CMK (cell line): Measurements from ENCODE around the gene RAB11FIP2.

Source experiments
- DNase-seq: peaks from one replicate; pipeline ENCODE4 v3.0.0-alpha.2; 2010; ENCODE audit warnings: low read depth

The RAB11FIP2 gene

DNA sequence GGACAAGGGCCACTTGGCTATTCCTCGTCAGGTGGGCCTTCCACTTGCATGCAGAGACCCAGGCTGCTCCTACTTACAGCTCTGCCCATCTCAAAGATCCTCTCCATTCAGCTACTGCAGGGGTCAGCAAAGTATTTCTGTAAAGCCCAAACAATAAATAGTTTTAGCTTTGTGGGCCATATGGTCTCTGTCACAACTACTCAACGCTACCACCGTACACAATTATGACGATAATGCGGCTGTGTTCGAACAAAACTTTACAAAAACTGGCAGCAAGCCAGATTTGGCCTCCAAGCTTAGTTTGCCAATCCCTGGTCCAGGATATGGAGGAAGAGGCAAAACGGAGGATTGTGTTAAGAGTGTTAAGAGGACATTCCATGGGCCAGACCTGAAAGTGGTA, 12.8 kb downstream of the RAB11FIP2 start:
- DNase-seq: no peak

- no peak for DNase-seq
Observed at GRCh38 chr10:118032564-118032963, 14.2 kb downstream of the RAB11FIP2 start.

GRCh38 chr10:118031351-118032075, 15.2 kb downstream of the RAB11FIP2 start:
- no peak for DNase-seq

DNA sequence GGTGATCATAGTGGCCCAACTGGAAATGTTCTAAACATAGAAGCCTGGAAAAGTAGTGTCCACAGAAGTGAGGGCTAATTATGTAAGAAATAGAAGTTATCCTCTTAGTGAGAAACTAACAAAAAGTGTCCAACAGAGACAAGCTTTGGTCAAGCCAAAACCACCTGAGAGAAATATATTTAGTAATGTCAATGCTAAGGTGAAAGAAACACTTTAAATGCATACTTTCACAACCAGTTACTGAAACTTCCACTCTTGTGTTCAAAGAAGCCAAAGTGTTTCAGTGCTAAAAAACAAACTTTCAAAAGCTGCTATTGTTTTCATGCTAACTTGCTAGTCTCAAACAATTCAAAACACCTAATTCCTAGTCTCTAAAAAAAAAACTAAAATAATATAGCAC, 18.1 kb downstream of the RAB11FIP2 start:
- no peak for DNase-seq

- DNase-seq: no peak
Observed at GRCh38 chr10:118027397-118027796, 19.3 kb downstream of the RAB11FIP2 start.

GRCh38 chr10:118026936-118027335, 19.8 kb downstream of the RAB11FIP2 start:
- no peak for DNase-seq

- DNase-seq: no peak
Observed at GRCh38 chr10:118020365-118020764, 26.4 kb downstream of the RAB11FIP2 start.

DNA sequence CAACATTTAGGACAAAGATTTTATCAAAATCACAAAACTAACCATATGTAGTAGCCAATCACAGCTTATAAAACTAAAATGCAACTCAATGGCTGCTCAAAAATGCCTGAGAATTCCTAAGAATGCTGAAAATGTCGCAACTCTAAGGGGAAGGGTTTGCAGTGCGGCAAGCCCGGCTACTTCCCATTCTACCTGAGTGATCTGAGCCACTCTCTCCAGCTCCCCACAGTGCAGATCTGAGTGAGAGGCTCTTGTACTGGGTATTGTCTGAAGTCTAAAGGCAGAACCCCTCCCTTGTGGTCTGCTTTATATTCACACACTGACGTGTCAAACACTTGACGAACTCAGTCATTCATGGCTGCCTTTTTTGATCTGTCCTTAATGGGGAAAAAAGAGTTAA, 28.9 kb downstream of the RAB11FIP2 start:
- no peak for DNase-seq

DNA sequence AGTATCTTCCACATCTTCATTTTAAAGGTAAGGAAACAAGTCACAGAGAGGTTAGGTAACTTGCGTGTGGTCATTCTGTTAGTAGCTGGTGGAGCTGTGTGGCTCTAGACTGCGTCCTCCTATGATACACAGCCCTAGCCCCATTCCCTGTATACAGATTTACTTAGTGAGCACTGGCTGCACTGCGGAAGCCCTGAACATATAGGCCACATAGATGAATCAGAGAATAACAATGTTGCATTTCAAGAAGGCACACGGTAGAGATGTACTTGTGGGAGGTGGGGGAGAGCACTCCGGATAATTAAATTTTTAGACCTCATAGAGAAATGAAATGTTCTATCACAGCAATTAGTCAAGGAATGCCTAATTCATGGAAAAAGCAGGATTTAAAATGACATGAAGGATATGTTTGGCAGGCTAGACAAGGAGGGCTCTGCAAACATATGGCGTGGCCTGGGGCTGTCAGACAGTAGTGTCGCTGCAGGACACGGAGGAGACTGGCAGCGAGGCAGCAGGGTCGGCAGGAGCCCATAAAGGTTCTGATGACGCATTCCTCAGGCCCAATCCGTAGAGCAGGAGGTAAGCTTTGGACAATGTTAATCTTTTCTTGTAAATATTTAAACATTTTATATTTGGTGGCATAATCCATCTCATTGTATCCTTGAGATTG, 29.5 kb downstream of the RAB11FIP2 start:
- no peak for DNase-seq

GRCh38 chr10:118012952-118013525, 33.7 kb downstream of the RAB11FIP2 start:
- no peak for DNase-seq

GRCh38 chr10:118007773-118008172, 39.0 kb downstream of the RAB11FIP2 start:
- no peak for DNase-seq

DNA sequence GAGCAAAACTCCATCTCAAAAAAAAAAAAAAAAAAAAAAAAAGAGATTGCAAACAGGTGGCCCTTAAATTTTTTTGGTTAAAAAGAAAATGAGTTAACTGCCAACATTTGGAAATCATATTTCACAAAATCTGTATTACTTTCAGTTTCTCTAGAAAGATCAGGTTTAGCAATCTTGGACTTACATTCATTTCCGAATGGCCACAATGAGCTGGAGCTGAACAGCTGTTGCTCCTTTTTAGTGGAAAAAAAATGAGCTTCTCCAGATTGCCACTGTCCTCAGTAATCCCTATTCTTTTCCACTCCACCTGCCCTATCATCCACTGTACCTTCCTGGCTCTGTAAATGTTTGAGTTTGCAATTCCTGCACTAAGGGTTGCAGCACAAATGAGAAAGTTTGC, 43.6 kb downstream of the RAB11FIP2 start:
- no peak for DNase-seq

- peak; percentile 2 for DNase-seq
Observed at GRCh38 chr10:118002581-118002980, 44.2 kb downstream of the RAB11FIP2 start.

DNA sequence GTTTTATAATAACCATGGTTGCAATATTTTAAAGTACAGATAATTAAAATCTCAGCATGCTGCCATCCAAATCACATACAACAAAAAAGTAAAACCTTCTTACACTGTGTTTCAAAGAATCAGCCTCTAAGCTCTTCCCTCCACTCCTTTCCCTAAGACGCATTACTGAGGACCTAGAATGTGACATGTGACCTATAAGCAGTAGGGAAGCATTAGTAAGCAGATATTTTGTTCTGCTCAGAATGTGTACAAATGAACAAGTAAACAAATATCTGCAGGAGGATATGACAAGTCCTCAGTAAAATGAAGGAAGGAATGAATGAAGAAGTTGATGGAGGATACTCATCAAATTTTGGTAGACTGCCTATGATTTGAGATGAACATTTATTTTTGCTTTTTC, 49.1 kb downstream of the RAB11FIP2 start:
- no peak for DNase-seq

DNA sequence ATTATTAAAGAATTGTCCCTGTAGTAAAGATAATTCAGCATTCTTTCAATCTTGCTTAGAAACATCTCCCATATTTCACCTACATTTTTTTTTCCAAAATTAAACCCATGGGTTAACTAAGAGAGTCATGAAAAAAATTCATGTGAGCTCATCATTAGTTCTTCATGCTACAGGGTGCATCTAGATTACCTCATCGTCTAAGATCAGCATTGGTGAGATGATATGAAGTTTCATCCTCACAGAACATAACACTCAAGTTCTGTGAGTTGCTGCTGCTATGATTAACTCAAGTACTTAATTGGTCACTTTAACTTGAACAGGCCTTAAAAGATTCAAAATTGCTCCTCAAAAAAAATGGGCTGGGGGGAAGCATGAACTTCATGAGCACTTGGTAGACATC, 50.0 kb downstream of the RAB11FIP2 start:
- no peak for DNase-seq

GRCh38 chr10:117994771-117995170, 52.0 kb downstream of the RAB11FIP2 start:
- DNase-seq: no peak

DNA sequence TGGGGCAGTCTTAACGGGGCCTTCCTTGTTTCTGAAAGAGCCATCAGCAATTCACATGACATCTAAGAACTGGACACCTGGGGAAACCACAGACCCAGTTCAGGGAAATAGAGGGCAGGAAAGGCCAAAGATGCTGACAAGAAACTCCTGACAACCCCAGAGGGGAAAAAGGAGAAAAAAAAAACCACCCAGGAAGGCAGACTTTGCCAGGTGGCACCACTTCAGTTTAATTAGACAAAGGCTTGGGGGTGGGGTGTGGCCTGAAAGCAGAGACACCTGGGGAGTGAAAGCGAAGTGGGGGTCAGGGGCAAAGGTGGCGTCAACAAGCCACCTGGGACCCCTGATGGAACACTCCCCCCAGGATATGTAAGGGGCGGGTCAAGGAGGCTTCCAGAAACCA, 53.6 kb downstream of the RAB11FIP2 start:
- DNase-seq: no peak

- no peak for DNase-seq
Observed at GRCh38 chr10:117991701-117992100, 55.0 kb downstream of the RAB11FIP2 start.

DNA sequence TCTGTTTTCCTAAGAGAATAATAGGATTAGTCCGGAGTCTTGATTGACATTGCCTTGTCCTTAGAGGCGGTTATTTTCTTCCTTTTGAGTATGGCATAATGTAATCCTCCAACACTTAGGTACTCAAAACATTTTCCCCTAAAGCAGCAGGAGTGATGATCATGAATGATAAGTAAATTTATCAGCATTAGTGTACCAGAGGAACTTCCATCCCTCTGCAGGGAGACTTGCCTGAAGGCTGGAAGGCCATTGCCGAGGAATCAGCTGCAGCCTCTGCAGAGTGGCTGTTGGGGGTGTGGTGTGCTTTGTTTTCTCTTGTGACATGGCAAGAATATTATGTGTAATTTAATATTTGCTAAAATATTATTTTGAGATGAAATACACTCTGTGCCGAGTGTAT, 56.8 kb downstream of the RAB11FIP2 start:
- no peak for DNase-seq

DNA sequence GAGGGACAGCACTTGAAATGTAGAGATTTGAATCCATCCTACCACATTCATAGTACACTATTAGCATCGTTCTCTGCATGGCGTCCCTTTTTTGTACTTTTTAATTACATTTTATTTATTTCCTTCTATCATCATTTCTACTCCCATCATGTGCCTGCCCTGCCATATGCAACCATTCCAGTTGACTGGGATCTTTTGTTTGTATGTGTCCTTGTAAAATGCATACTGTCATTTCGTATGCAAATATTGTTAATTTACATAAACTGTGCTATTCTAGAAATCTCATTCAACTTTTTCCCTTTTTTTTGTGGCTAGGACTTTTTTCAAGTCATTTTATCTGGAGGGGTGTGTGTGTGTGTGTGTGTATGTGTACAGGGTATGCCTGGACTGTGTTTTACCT, 57.9 kb downstream of the RAB11FIP2 start:
- DNase-seq: no peak

DNA sequence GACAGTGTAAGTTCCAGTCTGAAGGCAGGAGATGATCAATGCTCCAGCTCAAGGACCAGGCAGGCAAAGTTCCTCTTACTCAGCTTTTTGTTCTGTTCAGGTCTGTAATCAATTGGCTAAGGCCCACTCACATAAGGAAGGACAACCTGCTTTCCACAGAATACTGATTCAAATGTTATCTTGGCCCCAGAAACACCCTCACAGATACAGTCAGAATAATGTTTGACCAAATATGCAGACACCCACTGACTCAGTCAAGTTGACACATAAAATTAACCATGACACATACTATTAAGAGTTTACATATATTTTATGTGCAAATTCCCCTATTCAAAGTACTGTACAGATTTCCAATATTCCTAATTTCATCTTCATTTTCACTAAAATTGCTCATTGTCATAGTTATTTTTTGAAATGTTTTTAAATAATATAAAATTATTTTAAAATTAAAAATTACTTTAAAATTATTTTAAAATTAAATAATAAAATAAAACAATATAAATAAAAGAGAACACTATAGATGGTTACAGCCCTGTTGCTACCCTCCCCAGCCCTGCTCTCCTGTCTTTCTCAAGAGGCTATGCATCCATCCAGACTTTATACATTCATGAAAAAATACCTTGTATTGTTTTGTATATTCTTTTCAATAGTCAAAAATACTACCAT, 59.4 kb downstream of the RAB11FIP2 start:
- DNase-seq: no peak

- no peak for DNase-seq
Observed at GRCh38 chr10:117983961-117984360, 62.8 kb downstream of the RAB11FIP2 start.
